Measurements from ENCODE around the gene GLCCI1.

Gene GLCCI1

GRCh38 chr7:8128449-8129317 lies 160.1 kb downstream of the GLCCI1 start:
- H3K9me3 Mint-ChIP-seq = peaks cover 0 to 7% of the 10 kb centered on the region in 2 donors
- H3K4me3 Mint-ChIP-seq = peak overlapping the region; percentile 75
- H3K4me1 Mint-ChIP-seq (ENCODE audit: low read depth in 2 of 2) = peaks cover 79 to 82% of the 10 kb centered on the region in 2 donors
- peaks cover 37% of the 10 kb centered on the region for H3K36me3 Mint-ChIP-seq (ENCODE audit: insufficient read depth)
- H3K27me3 Mint-ChIP-seq = no peaks in the 10 kb centered on the region
- peak overlapping the region; percentile 94 to 96 for H3K27ac Mint-ChIP-seq
- ATAC-seq (replicated peaks) (peak; percentile 13), DNase-seq (no peak)

GRCh38 chr7:8129318-8129659 lies 160.7 kb downstream of the GLCCI1 start:
- peak; percentile 11 for ATAC-seq (replicated peaks)
- Mint-ChIP-seq H3K4me3 (peak overlapping the region; percentile 75), H3K36me3 (ENCODE audit: insufficient read depth) (peaks cover 37% of the 10 kb centered on the region), H3K27me3 (no peaks in the 10 kb centered on the region), H3K9me3 (peaks cover 0 to 7% of the 10 kb centered on the region in 2 donors), H3K4me1 (ENCODE audit: low read depth in 2 of 2) (peaks cover 86% of the 10 kb centered on the region in 2 donors), H3K27ac (peak overlapping the region; percentile 94 to 96)
- no peak for DNase-seq

- Mint-ChIP-seq H3K27me3 (no peaks in the 10 kb centered on the region), H3K4me3 (peak overlapping the region in 1 of 2 donors; percentile 52), H3K27ac (peak overlapping the region; percentile 93 to 96), H3K36me3 (ENCODE audit: insufficient read depth) (peaks cover 32% of the 10 kb centered on the region), H3K4me1 (ENCODE audit: low read depth in 2 of 2) (peaks cover 78 to 81% of the 10 kb centered on the region in 2 donors), H3K9me3 (peaks cover 0 to 1% of the 10 kb centered on the region in 2 donors)
- no peak for ATAC-seq (replicated peaks)
- no peak for DNase-seq
Measured at GRCh38 chr7:8130663-8131062, 162.1 kb downstream of the GLCCI1 start.

- Mint-ChIP-seq H3K27ac (peak overlapping the region; percentile 93 to 96), H3K4me3 (peak overlapping the region; percentile 52 to 72), H3K36me3 (ENCODE audit: insufficient read depth) (peaks cover 24% of the 10 kb centered on the region), H3K27me3 (no peaks in the 10 kb centered on the region), H3K4me1 (ENCODE audit: low read depth in 2 of 2) (peaks cover 67 to 69% of the 10 kb centered on the region in 2 donors), H3K9me3 (no peaks in the 10 kb centered on the region)
- peak; percentile 78 for ATAC-seq (replicated peaks)
- DNase-seq = peak; percentile 51 to 72 (median 58)
Measured at GRCh38 chr7:8131694-8132605, 163.4 kb downstream of the GLCCI1 start.

- H3K27me3 Mint-ChIP-seq = no peaks in the 10 kb centered on the region
- peaks cover 24% of the 10 kb centered on the region for H3K36me3 Mint-ChIP-seq (ENCODE audit: insufficient read depth)
- H3K4me1 Mint-ChIP-seq (ENCODE audit: low read depth in 2 of 2) = peaks cover 56 to 60% of the 10 kb centered on the region in 2 donors
- DNase-seq (no peak), ATAC-seq (replicated peaks) (no peak)
- peak overlapping the region; percentile 93 to 96 for H3K27ac Mint-ChIP-seq
- peak overlapping the region; percentile 52 to 72 for H3K4me3 Mint-ChIP-seq
- H3K9me3 Mint-ChIP-seq = no peaks in the 10 kb centered on the region
Measured at GRCh38 chr7:8133188-8133848, 164.7 kb downstream of the GLCCI1 start.

- Mint-ChIP-seq H3K4me3 (peak overlapping the region; percentile 52 to 72), H3K27ac (peak overlapping the region; percentile 93 to 96), H3K27me3 (no peaks in the 10 kb centered on the region), H3K4me1 (ENCODE audit: low read depth in 2 of 2) (peaks cover 47 to 54% of the 10 kb centered on the region in 2 donors), H3K36me3 (ENCODE audit: insufficient read depth) (peaks cover 15% of the 10 kb centered on the region), H3K9me3 (no peaks in the 10 kb centered on the region)
- ATAC-seq (replicated peaks) (peak; percentile 7), DNase-seq (no peak)
Measured at GRCh38 chr7:8134089-8134733, 165.6 kb downstream of the GLCCI1 start.

- peak overlapping the region in 1 of 2 donors; percentile 93 for H3K27ac Mint-ChIP-seq
- DNase-seq (no peak), ATAC-seq (replicated peaks) (no peak)
- no peak overlapping the region for H3K4me3 Mint-ChIP-seq
- no peaks in the 10 kb centered on the region for H3K27me3 Mint-ChIP-seq
- peaks cover 43 to 46% of the 10 kb centered on the region in 2 donors for H3K4me1 Mint-ChIP-seq (ENCODE audit: low read depth in 2 of 2)
- H3K36me3 Mint-ChIP-seq (ENCODE audit: insufficient read depth) = peaks cover 8% of the 10 kb centered on the region
- no peaks in the 10 kb centered on the region for H3K9me3 Mint-ChIP-seq
Measured at GRCh38 chr7:8135417-8135816, 166.8 kb downstream of the GLCCI1 start.

GRCh38 chr7:8136051-8136730 lies 167.6 kb downstream of the GLCCI1 start:
- H3K9me3 Mint-ChIP-seq = no peaks in the 10 kb centered on the region
- H3K27ac Mint-ChIP-seq = no peak overlapping the region
- H3K4me3 Mint-ChIP-seq = no peak overlapping the region
- DNase-seq = no peak
- no peaks in the 10 kb centered on the region for H3K27me3 Mint-ChIP-seq
- peaks cover 36 to 41% of the 10 kb centered on the region in 2 donors for H3K4me1 Mint-ChIP-seq (ENCODE audit: low read depth in 2 of 2)
- ATAC-seq (replicated peaks) = no peak
- H3K36me3 Mint-ChIP-seq (ENCODE audit: insufficient read depth) = peaks cover 8% of the 10 kb centered on the region
